Measurements from ENCODE around the gene URB1. TPM values are rescaled to one million over a fixed set of nuclear protein-coding genes. Genes with fewer than 3 reads are reported as not detected.
A peak's percentile ranks its signal among the peaks of the same experiment; 100 is the strongest.
"Not testable (repeated sequence)": the region's sequence is repeated elsewhere in the genome, so short reads cannot be mapped to it uniquely, and the experiment has no call there.

URB1 gene, protein sequence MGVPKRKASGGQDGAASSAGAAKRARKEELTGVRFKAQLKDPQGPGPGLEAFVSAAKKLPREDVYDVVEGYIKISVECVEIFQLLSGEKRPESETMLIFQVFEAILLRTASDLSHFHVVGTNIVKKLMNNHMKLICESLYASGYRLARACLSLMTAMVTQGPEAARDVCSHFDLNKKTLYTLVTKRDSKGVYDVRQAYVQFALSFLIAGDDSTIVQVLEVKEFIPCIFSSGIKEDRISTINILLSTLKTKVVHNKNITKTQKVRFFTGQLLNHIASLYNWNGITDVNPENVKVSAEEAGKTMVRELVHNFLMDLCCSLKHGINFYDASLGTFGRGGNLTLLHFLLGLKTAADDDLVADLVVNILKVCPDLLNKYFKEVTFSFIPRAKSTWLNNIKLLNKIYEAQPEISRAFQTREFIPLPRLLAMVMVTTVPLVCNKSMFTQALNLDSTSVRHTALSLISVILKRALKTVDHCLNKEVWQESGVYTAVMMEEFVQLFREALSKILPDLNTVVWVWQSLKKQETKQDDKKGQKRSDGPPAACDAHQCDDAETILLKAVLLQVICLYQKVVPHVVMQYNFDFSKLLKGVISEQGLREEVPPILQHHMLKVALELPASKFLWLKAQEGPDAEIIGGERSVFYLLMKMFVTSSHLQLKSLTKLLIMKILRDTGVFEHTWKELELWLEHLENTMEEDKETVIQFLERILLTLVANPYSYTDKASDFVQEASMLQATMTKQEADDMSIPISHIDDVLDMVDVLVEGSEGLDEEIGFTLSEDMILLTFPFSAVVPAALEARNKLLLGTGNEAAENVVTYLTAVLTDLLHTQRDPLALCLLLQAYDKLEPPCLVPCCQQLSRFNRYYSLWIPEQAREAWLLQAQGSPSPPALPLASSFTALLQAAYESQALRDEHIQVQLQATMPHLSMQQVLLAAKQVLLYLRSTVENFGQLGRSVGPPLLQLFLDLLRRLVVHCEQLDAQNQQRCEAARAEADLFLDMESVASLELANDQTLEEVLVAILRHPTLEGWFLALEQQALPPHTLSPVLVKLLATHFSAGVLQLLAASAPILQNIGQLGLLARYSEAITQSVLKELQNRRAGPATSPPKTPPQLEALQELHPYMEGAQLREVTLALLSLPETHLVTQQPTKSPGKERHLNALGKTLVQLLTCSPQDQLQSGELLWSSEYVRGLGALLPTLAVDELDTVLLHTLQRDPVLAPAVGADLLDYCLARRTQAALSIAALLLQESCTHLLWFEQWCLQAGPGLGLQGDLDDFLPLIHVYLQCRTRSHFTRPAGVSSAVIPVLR (N-terminal part only)
- total RNA-seq: 10.6 and 23.1 TPM in 2 replicates

DNA sequence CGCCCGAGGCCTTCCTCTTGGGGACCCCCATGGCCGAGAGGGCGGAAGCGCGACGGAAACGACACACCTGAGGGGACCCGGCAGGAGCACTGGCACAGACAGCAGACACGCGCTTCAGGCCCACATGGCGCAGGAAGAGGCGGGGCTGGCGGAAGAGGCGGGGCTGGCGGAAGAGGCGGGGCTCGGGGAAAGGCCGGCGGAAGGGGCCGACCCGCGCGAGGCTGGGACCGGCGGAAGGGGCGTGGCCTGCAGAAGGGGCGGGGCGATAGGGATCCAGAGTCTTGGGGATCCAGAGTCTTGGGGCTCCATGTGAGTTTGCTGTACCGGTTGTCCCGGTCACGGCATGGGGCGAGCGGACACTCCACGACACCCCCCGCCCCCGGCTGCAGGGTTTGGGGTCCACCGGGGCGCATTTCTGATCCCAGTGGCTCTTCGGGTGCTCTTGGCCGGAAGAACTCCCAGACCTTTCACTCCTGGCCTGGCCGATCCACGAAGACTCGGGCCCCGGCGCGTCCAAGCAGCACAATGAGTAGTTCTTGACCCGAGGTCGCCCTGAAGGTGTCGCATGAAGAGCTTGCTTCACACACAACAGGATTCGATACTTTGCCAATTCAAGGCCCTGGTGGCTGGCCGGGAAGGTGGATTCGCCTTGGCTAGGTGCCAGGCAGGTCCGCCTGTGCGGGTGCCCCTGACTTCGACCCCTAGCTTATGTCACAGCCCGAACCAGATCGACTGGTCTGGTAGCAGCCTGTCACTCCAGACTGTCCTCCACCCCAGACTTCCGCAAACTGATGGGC, at the start of gene URB1:
Gene URB1, minus strand, starts transcription at position 133 of the 797 bp plus-strand sequence. Its CDS starts 102 bp downstream, at position 31.
- peak; percentile 36 for DNase-seq (ENCODE audit: low read depth)

DNA sequence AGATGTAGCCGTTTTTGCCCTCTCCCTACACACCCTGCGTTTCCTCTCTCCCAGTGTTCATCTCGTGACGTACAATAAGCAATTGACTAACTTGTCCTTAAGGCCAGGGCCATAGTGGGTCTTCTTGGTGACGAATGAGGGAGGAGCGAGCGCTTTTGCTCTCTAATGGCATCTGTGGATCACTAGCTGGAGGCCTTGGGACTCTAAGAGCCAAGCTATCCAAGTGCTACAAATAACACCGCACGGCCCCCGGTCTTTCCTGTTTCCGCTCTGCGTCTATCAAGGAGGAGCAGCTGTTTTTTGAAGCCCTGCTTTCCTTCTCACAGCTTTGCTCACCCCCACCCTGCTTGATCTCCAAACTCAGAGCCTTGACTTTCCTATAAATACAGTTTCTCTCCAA, 44.9 kb upstream of the URB1 start:
- DNase-seq (ENCODE audit: low read depth): no peak

DNA sequence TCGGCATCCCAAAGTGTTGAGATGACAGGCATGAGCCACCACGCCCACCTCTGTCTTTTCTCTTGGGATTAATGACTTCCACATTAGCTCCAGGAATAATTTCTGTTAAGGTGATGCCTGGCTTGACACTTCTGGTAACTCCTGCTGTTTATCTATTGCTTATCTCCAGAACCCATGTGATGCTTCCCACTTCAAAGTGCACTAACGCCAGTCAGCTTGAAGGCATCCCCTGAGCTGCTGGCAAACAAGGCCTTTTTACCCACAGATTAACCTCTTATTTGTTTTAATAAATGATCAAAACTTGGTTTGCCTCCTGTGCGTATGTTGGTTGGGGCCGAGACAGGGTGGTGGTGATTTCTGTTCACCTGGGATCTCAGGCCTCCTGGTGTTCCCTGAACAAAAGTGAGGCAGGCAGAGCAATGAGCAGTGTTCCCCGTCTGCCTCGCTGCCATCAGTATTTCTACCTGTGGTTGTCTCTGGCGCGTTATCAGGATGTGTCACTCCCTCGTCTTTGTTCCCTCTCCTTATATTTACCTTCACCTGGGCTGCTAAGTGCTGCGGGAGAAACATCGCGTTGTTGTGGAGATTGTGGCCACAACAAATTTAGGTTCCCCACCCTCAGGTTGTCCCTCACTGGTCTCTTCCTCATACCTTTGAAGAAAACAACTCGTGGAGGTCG, 40.3 kb upstream of the URB1 start:
- not testable (repeated sequence) for DNase-seq (ENCODE audit: low read depth)

DNA sequence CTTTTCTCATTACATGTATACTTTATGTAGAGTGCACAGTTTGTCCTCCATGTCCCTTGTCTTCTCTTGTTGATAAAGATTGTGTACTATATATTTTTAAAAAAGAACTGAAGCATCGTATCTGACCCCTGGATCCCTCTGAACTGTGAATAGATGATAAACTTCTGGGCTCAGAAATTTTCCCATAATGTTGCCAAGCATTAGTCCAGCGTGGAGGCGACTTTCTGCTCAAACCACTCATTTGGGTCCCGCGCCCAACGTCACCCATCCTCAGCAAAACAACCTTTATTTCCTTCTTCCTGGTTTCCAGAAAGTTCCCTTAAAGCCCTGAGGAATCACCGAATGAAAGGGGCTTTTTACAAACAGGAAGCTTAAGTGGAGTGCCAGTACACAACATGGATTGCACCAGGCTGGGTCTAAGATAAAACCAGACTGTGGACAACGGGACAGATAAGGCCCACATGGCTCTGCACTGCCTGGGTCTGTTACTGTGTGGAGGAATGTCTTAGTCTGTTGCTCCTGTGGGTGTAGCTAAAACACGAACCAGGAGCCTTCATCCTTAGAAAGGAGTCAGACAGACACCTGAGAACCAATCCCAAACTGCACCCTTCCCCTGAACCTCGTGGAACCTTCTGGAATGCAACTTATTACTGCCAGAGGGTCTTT, 35.3 kb upstream of the URB1 start:
- no peak for DNase-seq (ENCODE audit: low read depth)

DNA sequence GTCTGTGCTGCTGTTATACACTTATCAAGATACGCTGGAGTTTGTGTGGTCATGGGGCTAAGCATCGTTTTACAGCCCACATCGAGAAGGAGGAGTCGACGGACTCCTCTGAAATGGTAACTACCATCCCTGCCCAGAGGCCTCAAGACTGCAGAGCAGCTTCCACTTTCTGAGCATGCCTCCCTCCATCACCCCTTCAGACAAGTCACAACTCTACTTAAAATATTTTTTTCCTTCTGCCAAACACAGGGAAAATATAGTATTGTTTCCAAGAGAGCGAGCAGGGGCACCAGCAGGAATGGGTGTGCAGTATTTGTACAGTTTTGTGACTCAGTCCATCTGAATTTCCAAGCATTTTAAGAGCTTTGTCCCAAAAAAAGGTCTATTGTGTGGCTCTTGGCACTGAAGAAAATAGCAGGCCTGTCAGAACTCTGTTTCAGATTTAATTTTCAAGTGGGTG, 33.8 kb upstream of the URB1 start:
- peak; percentile 11 for DNase-seq (ENCODE audit: low read depth)

DNA sequence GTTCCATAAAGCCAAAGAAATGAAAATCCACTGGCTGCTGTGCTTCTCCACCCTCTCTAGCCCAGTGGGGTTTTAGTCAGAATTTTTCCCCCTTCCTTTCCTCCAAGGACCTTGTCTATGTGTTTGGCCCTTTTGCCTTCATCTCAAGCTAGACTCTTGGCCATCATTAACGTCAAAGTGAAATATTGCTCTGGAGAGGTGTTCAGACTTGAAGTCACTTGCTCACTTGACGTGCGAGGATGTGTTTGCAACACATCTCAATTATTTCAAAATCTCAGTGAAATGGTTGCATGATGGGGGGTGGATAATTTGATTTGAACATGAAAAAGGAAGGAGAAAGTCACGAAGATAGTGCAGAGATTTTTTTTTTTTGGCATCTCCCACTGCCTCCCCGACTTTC, 33.3 kb upstream of the URB1 start:
- no peak for DNase-seq (ENCODE audit: low read depth)

DNA sequence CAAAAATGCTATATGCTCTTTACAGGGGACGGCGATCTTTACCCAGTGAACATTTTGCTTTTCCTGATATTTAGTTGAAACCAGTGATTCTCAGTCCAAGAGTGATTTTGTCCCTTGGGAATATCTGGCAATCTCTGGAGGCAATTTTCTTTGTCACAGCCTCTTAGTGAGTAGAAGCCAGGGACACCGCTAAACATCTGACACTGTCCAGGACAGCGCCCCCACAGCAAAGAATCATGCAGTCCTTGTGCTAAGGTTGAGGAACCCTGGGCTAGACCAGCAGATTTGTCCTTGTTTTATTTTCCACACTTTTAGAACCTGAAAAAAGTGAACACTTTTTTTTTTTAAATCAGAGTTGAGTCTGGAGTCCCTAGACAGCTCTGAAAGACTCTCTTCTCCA, 32.8 kb upstream of the URB1 start:
- no peak for DNase-seq (ENCODE audit: low read depth)

DNA sequence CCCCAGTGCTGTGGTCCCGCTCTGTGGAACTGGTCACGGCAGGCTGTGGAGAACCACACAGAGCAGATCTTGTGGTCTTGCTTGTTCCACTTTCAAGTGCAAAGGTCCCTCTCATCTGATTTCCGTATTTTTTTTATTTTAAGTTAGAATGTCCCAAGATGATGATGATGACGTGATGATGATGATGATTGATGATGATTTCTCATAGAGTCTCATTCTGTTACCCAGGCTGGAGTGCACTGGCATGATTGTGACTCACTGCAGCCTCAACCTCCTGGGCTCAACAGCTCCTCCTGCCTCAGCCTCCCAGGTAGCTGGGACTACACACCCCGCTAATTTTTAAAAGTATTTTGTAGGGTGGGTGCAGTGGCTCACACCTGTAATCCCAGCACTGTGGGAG, 31.9 kb upstream of the URB1 start:
- DNase-seq (ENCODE audit: low read depth): no peak

DNA sequence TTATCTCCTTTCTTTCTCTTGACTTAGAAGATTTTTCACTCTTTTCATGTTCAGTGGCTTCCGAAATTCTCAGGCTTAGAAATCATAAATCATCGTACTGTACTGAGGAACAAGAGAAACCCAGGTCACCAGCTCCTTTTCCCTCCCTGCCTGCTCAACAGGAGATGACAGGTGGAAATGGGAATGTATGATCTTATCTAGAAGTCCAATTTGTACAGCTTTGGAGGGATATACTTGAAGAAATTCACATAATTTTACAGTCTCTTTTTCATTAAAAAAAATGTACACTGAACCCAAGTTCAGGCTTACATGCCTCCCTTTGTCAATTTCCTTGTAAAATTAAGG, 31.4 kb upstream of the URB1 start:
- no peak for DNase-seq (ENCODE audit: low read depth)

DNA sequence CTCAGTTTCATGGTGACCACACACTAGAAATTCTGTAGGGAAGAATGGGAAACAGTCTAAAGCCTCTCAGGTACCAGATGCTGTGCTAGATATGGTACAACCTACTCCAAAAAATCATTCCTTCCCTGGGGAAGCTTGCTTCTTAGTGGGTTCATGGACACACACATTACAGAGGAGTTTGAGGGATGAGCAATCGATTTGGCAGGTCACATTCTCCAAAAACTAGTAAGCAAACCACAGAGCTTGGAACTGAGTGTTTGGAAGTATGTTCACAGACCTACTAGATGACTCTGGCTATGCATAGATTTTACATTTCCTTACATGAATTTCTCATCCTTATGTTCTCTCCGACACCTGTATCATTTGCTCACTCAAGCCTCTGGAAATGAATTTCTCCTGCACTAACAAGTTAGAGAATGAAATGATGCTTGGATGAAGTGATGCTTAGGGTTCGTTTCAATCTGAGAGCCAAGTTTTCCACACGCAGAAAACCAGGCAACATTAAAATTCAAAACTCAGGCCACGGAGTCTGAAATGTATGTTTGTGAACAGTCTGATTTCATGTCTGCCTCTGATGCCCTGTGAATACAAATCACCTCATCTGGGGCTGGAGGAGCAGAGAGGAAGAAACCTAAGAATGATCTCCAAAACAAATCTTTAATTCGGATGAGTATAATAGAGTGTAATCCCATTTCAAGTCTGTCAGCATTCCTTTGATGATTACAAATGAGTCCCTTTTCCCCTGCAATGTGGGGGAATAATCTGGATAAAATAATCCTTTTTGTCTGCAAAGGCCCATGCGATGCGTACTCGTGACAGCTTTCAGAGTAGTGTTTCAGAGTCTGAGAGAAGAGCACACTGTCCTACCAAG, 30.7 kb upstream of the URB1 start:
- DNase-seq (ENCODE audit: low read depth): peak; percentile 31

DNA sequence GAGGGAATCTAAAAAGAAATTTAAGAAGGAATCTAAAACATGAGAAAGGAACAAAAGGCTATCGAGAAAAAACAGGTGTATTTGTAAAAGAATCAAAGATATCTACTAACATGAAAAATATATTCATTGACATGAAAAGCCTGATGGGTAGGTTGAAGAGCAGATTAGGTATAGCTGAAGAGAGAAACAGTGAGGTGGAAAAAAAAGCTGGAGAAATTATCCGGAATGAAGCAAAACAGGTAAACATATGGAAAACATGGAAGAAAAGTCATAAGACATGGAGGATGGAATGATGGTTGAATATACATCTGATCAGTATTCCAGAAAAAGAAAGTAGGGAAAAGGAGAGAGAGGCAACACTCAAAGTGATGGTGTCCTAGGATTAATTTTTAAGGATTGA, 29.3 kb upstream of the URB1 start:
- no peak for DNase-seq (ENCODE audit: low read depth)

DNA sequence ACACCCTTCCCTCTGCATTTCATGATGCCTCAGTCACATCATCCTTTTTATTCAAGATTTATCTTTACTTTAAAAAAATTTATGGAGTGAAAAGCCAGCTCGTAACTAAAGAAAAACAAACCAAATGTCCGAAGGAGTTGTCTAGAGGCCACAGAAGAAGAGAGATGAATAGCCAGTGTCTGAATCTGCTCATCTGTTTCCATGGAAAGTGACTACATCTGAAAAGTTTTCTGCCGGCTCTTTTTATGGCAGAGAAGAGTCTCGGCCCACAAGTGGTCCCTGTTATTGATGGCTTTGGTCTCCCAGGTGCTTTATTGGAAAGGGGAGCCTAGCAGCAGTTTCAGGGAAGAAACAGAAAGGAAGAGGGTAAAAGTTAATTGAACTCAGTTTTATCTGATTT, 25.3 kb upstream of the URB1 start:
- no peak for DNase-seq (ENCODE audit: low read depth)

DNA sequence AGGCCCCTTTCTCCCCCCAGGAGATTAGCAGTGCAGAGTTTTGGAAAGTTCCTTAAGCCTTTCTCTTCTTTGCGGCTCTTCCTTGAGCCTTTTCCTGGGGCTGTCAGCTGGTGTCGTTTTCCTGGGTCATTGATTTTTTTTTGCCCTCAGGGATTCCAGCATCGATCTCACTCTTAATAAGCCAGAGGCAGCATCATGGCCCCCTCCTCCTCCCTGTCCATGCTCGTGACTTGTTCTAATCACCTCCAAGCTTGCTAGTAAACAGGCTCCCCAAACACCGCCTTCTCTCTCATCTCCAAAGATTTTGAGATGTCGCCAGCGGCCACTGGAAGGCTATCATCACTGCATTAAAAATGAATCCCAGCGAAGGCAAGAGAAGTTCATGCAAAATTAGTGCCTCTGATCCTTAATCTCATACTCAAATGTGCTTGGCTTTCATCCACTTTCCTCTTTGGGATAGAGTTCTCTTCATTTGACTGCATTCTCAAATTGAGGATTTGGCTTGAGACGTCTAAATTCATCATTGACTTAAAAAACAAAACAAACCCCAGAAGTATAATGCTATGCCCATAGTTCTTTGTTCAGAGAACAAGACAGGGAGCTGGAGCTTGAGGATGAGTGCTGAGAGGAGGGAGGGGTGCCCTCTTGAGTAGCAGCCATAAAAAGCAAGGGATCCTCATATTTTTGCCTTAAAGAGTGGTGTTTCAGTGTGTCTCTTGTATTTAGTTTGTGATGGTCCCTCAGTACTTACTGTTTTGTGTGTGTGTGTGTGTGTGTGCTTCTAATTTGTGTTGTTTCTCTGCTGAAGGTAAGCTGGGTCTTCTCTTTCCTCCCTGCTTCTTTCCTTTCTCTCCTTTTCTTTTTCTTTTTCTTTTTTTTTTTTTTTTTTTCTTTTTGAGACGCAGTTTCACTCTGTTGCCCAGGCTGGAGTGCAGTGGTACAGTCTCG, 22.9 kb upstream of the URB1 start:
- DNase-seq (ENCODE audit: low read depth): no peak

DNA sequence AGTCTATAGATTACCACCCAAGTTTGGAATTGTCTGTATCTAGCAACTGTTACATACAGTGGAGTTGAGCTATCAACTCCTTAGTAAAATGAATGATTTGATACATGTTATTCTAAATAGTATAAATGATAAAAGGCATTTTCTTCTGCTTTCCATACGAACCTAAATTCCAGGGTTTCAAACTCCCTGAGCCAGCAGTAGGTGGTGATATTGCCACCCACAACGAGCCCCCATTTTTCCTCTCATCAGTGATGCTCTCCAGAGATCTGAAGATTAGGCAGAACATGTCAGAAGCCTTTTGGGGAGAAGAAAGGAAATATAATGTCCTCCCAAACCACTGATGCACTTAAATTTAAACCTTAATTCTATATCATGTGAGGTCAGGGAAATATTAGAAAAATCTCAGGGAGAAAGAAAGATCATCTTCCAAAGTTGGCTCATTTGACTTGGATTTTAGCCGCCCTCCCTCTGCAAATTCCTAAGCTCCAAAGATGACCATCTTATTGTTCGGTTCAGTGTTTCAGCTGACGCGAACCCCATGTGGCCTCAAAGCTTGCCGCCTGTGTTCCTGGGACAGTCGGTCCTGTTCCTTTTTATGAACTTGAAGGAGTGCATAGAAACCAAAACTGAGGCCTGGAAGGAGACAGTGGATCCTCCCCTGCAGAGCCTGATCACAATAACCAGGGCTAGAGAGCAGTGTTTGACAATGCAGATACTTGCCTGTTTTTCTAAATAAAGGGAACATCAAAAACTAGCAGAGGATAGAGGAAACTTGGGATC, 22.0 kb upstream of the URB1 start:
- peak; percentile 23 for DNase-seq (ENCODE audit: low read depth)

DNA sequence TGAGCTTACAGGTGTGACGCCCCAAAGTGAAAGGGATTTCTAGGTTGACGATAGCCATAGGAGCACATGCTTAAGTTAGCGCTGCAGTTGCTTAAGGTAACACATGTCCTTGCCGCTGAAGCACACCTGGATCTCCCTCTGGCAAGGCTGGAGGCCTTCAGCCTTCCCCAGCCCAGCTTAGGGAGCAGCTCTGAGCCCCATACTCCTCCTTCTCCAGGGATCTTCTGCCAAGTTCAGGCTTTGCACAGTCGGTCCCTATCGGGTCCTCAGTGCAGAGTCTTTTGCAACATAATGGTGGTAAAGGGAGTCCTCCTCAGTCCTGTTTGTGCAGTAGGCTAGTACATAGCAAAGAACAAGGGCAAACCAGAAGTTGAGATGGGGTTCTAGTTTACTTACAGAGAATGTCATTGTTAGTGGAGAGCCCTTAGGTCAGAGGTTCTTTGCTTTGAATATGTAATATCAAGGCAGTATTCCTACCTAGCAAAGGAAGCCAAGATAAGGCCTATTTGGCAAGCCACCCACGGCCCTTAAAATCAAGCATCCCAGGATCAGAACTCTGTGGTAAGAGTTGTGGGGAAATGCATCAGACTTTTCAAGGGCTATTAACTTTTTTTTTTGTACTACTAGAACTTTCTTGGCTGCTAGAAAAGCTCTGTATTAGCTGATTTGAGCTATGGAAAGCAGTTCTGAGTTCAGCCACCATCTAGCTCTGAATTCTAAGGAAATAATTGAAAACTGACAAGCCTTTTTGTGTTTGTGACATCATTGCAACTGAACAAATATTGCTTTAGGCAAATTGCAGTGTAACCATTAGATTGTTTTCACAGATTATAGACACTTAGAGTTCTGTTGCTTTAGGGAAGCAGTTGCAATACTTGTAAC, 21.1 kb upstream of the URB1 start:
- DNase-seq (ENCODE audit: low read depth): peak; percentile 20

DNA sequence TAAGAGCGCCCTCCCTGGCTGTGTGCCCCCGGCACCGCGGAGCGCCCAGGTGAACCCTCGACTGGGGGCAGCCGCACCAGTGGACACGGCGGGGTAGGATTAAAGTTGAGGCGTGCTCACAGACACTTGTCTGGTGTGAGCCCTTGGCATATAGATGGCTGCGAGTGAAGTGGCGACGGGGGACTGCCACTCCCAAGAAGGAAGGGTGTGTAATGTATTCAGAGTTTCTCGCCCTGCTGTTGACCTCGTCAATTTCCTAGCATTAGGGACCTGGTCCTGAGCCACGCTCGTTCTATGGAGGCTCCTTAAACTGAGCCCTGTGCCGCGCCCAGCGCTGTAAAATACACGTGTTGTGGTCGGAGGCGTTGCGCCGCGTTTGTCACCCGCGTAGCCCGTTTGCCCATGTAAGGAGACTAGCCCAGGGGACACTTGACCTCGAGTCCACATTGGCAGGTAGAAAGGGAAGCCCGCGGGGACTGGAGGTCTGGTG, 20.2 kb upstream of the URB1 start:
- DNase-seq (ENCODE audit: low read depth): no peak

Measured in renal cortical epithelial cell (primary cell).